ENCODE data around the gene ZMIZ1.

GRCh38 chr10:79266084-79266483, 197.3 kb downstream of the ZMIZ1 start:
- TF ChIP-seq EZH2 (IDR thresholded peaks at IDR 0.05): no peak
- TF ChIP-seq MAX (IDR thresholded peaks at IDR 0.05): no peak
- no peak for TF ChIP-seq POLR2A (IDR thresholded peaks at IDR 0.05; ENCODE audit: borderline replicate concordance, extremely low read depth, insufficient read depth, insufficient read length)
- TF ChIP-seq CTCF (IDR thresholded peaks at IDR 0.05 in 2 of 3, conservative IDR thresholded peaks at IDR 0.05 in 1 of 3; ENCODE audit: borderline replicate concordance in 1 of 3, insufficient read depth in 1 of 3, low read depth in 2 of 3, low read length in 2 of 3): no peak
- TF ChIP-seq SP1 (IDR thresholded peaks at IDR 0.05; ENCODE audit: low read depth): no peak
- no peak for TF ChIP-seq POLR2AphosphoS5 (IDR thresholded peaks at IDR 0.05; ENCODE audit: low read depth, low read length)
- no peak for TF ChIP-seq REST (IDR thresholded peaks at IDR 0.05; ENCODE audit: low read depth)
- TF ChIP-seq SIN3A (IDR thresholded peaks at IDR 0.05; ENCODE audit: low read depth): no peak
